ENCODE data around the gene RCN1.

RCN1 gene

GRCh38 chr11:32100495-32100894 lies 9.6 kb downstream of the RCN1 start:
- peaks cover 0 to 93% of the 10 kb centered on the region in 2 experiments; a peak in 2 of 3 replicates for H3K36me3 ChIP-seq (ENCODE audit: control insufficient read depth in 2 of 2, insufficient read depth in 1 of 2, low read length in 2 of 2)
- no peaks in the 10 kb centered on the region for H3K4me1 ChIP-seq (ENCODE audit: control insufficient read depth, insufficient read depth, low read length)
- H3K9me3 ChIP-seq (ENCODE audit: control insufficient read depth, insufficient read depth, low read depth, low read length): no peaks in the 10 kb centered on the region
- no peak for TF ChIP-seq ZNF776 (tag by site-specific recombination; IDR thresholded peaks at IDR 0.05; ENCODE audit: borderline replicate concordance)
- TF ChIP-seq ZNF501 (tag by site-specific recombination; IDR thresholded peaks at IDR 0.05): no peak
- no peak for TF ChIP-seq KLF17 (tag by site-specific recombination; IDR thresholded peaks at IDR 0.05)
- TF ChIP-seq OVOL3 (tag by site-specific recombination; IDR thresholded peaks at IDR 0.05): no peak
- no peak for TF ChIP-seq ZNF830 (tag by site-specific recombination; IDR thresholded peaks at IDR 0.05; ENCODE audit: low read depth)
- TF ChIP-seq ZSCAN16 (tag by site-specific recombination; IDR thresholded peaks at IDR 0.05): no peak
- TF ChIP-seq HOXA7 (CRISPR knock-in tag; IDR thresholded peaks at IDR 0.05; ENCODE audit: borderline replicate concordance): no peak
- no peak for TF ChIP-seq ZNF623 (tag by site-specific recombination; IDR thresholded peaks at IDR 0.05)
- TF ChIP-seq MZF1 (tag by site-specific recombination; IDR thresholded peaks at IDR 0.05; ENCODE audit: borderline replicate concordance): no peak
- no peak for TF ChIP-seq ZNF280D (tag by site-specific recombination; IDR thresholded peaks at IDR 0.05)
- TF ChIP-seq FEZF1 (tag by site-specific recombination; IDR thresholded peaks at IDR 0.05): no peak
- no peak for TF ChIP-seq ZEB2 (tag by site-specific recombination; IDR thresholded peaks at IDR 0.05)
- no peak for TF ChIP-seq ZNF596 (tag by site-specific recombination; IDR thresholded peaks at IDR 0.05)
- no peak for TF ChIP-seq ZNF2 (tag by site-specific recombination; IDR thresholded peaks at IDR 0.05)
- no peak for TF ChIP-seq ZNF391 (tag by site-specific recombination; IDR thresholded peaks at IDR 0.05; ENCODE audit: borderline replicate concordance, low read depth)
- no peak for TF ChIP-seq ZNF433 (tag by site-specific recombination; IDR thresholded peaks at IDR 0.05; ENCODE audit: low read depth)
- no peak overlapping the region for H3K4me3 ChIP-seq (ENCODE audit: low read depth, low read length)
- POLR2A ChIA-PET: no interaction called here
- CTCF ChIA-PET: interaction anchor here (0.6 kb wide), 1 partner anchor 484 kb away, joined by 4 read pairs; no protein-coding TSS in a partner anchor
- H3K27ac ChIP-seq (ENCODE audit: extremely low read depth, low read depth, low read length): no peak overlapping the region

- ChIA-PET POLR2A (interaction anchor here (1.2 kb wide), 1 partner anchor 10 kb away, joined by 3 read pairs; no protein-coding TSS in a partner anchor), CTCF (interaction anchor here (0.7 to 0.8 kb wide), 2 partner anchors 10 to 111 kb away, joined by 4 to 5 read pairs; no protein-coding TSS in a partner anchor)
- no peaks in the 10 kb centered on the region for H3K4me1 ChIP-seq (ENCODE audit: control insufficient read depth, insufficient read depth, low read length)
- no peak overlapping the region for H3K27ac ChIP-seq (ENCODE audit: extremely low read depth, low read depth, low read length)
- H3K36me3 ChIP-seq (ENCODE audit: control insufficient read depth in 2 of 2, insufficient read depth in 1 of 2, low read length in 2 of 2): peaks cover 0 to 93% of the 10 kb centered on the region in 2 experiments; a peak in 2 of 3 replicates
- no peaks in the 10 kb centered on the region for H3K9me3 ChIP-seq (ENCODE audit: control insufficient read depth, insufficient read depth, low read depth, low read length)
- TF ChIP-seq ZNF19 (tag by site-specific recombination; IDR thresholded peaks at IDR 0.05; ENCODE audit: low read depth): no peak
- no peak for TF ChIP-seq ZNF664 (tag by site-specific recombination; IDR thresholded peaks at IDR 0.05)
- no peak for TF ChIP-seq MYNN (tag by site-specific recombination; IDR thresholded peaks at IDR 0.05; ENCODE audit: borderline replicate concordance)
- no peak overlapping the region for H3K4me3 ChIP-seq (ENCODE audit: low read depth, low read length)
Measured at GRCh38 chr11:32101791-32102190, 10.9 kb downstream of the RCN1 start.
